GM18907 (cell line): Measurements from ENCODE around the gene RDH5.
A peak's percentile ranks its signal among the peaks of the same experiment; 100 is the strongest.

Source experiments
- ATAC-seq: cut with Tn5 transposase; IDR thresholded peaks from one replicate; pipeline ENCODE4 v1.9.1; 2021; ENCODE audit warnings: mild to moderate bottlenecking, moderate library complexity; ENCODE audit not compliant: unreplicated experiment

The RDH5 gene

GRCh38 chr12:55695349-55695748 lies 24.8 kb upstream of the RDH5 start:
- ATAC-seq = no peak

GRCh38 chr12:55696141-55696540 lies 24.1 kb upstream of the RDH5 start:
- no peak for ATAC-seq

DNA sequence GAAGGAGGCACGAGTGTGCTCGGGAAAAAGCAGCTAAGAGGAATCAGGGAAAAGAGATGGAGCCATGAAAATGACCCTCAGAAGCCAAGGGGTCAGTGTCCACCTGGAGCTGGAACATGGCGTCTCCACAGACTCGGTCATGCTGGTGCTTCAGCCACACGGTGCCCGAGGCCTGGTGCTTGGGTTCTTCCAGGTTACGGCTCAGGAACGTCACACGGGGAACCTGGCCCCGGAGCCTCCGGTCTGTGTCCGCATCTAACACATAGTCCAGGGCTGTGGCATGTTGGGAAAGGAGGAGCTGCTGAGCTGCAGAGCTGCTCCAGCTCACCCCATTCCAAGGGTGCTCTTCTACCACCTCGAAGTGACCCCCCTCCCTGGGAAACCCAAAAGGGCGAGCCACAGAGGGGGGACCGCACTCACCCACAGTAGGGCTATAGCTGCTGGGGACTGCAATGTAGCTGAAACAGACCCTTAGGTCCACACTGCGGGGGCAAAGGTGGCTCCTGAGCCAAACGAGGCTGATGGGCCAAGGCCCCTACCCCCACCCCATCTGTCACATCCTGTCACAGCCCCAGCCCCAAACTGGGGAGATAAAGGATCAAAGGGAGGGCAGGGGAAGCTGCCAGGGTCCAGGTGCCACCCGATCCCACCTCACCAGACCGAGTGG lies 23.3 kb upstream of the RDH5 start:
- no peak for ATAC-seq

GRCh38 chr12:55697686-55698085 lies 22.5 kb upstream of the RDH5 start:
- no peak for ATAC-seq

DNA sequence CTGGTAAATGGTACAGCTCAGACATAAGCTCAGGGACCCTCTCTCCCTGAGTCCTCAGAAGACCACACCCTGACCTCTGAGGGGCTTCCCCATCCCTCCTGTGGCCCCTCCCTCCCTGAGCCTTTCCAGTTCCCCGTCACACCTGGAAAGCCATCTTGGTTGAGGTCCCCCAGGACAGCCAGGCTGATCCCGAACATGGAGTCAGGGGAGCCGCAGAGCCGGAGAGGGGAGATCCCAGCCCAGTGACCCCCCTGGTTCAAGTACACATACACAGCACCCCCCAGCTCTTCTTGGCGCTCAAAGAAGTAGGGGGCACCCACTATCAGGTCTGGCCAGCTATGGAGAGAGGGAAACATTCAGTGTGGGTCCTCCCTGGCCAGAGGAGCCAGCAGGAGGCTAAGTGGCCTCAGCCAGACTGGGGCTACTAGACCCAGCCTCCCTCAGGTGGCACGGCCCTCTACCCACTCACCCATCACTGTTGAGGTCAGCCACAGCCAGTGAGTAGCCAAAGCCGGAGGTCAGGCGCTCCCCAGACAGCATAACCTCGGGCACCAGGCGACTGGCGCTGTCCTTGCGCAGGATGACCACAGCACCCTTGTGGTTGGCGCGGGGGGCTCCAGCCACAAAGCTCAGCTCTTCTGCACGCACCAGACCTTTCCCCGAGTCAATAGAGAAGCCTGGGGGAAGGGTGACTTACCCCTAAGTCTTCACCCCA lies 21.8 kb upstream of the RDH5 start:
- no peak for ATAC-seq

DNA sequence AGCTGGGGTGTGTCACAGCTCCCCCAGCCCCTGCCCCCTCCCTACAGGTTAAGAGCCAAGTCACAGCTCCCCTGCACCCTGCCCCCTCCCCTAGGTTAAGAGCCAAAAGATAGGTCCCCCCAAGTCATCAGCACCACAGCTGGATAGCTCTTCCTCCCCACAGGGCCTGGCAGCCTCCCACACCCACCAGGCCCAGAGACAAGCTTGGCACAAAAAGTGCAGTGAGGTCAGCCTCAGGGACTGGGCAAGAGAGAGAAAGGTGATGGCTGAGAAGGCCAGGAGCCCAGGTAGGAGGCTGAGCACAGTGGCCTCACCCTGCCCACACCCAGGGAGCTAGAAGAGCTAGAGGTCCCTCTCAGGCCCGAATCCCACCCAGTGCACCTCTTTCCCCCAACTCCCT lies 21.2 kb upstream of the RDH5 start:
- ATAC-seq = no peak

DNA sequence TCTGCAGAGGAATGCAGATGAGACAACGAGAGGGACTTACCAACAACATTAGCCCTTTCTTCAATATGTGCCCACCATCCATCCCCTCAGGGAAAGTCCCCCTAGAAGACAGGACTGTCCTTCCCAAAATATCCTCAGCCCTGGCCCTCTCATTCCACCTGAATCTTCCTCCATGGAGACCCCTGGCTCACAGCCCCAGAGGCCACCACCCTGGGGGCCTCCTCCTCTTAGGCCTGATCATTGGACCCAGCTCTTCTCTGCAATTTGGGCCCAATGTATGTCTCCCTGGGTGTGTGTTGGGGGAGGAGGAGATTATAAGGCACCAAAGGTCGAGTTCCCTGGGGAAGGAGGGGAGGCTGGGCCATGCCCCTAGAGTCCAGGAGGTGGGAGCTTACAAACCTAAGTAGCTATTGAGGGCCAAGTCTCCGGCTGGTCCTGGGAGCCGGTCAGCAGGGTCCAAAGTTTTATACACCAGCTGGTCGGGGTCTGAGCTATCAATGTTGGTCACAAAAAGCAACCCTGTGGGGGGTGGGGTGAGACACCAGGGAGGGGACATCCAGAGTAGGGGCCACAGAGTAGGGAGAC lies 20.6 kb upstream of the RDH5 start:
- ATAC-seq = no peak

DNA sequence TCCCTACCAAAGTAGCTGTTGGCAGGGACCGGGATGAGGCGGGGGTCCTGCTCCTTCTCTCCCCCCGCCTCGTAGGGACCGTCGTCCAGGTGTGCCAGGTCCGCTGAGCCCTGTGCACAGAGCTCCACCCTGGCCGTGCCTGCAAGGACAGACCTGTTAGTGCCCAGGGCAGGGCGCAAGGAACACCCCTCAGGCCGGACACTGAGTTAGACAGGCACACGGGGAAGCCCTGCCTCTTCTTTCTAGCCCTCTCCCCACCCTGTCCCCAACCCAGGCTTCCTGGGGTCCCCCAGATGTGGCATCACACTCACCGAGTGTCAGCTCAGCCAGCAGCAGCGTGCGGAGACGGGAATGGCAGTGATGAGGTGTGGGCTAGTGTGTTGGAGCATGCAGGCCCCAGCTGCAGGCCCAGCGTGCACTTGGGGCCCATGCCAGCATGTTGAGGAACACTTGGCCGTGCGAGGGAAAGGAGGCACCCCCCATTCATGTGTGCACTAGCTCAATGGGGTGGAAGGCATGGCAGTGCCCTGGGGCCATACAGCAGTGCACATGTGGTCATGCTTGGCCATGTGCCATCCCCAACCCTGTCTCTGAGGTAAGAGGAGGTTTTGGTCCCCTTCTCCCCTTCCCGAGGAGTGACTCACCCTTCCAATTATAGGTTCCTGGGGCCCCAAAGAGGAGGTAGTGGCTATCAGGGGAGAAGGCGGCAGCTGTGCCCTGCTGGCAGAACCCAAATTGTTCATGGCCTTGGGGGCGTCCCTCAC lies 19.8 kb upstream of the RDH5 start:
- no peak for ATAC-seq

- no peak for ATAC-seq
Measured at GRCh38 chr12:55702861-55703260, 17.3 kb upstream of the RDH5 start.

- ATAC-seq = no peak
Measured at GRCh38 chr12:55703288-55703687, 16.9 kb upstream of the RDH5 start.

- no peak for ATAC-seq
Measured at GRCh38 chr12:55703901-55704761, 16.1 kb upstream of the RDH5 start.

DNA sequence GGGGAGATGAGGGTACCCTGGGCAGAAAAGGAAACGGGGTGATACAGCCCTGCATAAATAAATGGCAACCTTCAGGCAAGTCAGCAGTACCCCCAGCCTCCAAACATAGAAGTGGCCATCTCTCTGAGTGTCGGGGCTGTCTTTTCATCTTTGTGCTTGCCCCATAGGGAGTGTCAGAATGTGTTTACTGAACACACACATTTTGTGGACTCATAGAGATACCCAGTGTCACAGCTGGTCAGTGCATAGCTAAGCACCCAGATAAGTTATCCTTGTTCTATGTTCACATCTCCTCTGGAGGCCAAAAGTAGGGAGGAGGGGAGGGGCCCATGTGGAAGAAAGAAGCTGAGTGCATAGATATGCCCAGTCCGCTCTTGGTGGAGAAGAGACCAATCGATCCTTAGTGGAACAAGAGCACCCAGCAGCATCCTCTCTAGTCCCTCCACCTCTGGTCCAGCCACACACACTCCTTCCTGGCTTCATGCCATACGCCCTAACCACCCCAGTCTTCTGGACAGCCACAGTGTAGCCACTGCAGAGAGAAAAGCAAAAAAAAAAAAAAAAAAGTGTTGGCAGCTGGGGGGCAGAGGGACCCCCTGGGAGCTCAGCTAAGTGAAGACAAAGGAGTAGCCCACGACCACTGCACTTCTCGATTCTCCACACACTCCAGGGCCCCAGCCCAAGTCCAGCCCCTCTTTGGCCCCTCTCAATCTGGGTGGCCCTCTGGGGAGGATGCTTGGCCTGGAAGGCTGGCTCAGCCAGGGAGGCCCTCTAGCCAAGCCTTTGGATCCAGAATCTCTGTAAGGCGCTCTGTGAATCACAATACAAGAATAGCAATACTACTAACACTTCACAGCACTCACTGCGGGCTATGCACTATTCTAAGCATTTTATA lies 15.1 kb upstream of the RDH5 start:
- no peak for ATAC-seq

DNA sequence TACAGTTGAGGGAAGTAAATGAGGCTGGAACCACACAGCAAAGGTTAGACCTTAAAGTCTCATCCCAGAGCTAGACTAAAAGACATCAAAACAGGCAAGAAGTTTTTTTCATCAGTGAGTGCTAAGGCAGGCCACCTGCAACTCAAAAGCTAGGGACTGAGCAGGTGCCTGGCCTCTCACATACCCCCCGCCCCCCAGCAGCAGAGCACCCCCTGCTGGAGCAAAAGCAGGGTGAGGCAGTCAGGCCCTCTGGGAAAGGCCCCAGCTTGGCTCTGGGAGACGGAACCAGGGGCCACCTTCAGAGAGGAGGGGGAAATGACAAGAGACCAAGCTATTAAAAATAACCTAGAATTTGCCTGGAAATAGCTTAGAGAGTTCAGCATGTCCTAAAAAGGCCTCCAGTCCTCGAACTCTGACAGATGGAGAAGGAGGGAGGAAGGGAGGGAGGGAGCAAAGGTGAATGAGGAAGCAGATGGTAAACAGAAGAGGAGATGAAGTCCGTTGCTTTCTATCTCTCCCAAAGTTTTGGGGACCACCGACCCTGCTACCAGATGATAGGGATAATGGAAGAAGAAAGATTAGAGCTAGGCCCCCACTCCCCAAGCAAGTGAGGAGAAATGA lies 14.3 kb upstream of the RDH5 start:
- no peak for ATAC-seq

- no peak for ATAC-seq
Measured at GRCh38 chr12:55706568-55707218, 13.5 kb upstream of the RDH5 start.

- ATAC-seq = no peak
Measured at GRCh38 chr12:55707219-55707671, 12.9 kb upstream of the RDH5 start.

- peak; percentile 69 for ATAC-seq
Measured at GRCh38 chr12:55707841-55708694, 12.1 kb upstream of the RDH5 start, which contains the start of gene ITGA7. Gene ITGA7, minus strand, starts transcription at chr12:55707904. Its CDS starts 222 bp downstream, at chr12:55707682.

DNA sequence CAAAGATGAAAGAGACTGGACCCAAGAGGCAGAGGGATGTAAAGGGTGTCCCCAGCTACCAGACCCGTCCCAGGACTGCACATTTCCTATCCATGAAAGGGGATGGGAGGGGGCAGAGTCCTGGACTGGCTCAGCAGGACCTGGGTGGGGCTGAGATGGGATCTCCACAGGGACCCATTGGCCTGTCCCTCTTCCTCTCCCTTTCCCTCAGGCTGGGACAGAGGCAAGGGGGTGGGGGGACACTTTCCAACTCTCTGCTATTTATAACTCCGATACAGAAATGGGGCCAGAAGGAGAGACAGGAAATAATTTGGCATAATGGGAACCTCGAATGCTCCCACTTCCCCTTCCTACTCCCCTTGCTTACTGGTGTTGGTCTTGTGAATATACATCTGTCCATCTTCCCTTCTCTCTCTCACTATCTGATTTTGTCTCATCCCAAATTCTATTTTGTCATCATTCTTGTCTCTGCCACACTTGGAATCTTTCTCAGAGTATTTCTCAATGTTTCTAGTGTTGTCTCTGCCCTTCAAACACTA lies 11.4 kb upstream of the RDH5 start:
- no peak for ATAC-seq
